ENCODE measurements around the gene KIF13A.

DNA sequence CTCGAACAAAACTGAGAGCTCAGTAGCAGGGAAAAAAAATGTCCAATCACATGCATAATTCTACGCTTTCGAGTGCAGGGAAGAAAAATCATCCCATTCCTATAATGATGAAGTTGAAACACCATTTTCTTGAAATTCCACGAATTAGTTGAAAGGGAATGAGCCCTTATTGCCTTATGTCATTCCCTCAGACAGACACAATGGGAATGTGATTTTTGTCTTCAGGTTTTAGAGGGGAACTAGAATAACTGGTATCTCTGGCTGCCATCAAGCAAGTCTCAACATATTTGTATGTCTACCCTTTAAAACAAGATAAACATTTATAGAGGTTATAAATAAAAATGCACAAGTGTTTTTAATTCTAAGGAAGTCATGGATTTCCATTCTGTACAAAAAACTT, 87.9 kb downstream of the KIF13A start:
- TF ChIP-seq, protein P1, sequence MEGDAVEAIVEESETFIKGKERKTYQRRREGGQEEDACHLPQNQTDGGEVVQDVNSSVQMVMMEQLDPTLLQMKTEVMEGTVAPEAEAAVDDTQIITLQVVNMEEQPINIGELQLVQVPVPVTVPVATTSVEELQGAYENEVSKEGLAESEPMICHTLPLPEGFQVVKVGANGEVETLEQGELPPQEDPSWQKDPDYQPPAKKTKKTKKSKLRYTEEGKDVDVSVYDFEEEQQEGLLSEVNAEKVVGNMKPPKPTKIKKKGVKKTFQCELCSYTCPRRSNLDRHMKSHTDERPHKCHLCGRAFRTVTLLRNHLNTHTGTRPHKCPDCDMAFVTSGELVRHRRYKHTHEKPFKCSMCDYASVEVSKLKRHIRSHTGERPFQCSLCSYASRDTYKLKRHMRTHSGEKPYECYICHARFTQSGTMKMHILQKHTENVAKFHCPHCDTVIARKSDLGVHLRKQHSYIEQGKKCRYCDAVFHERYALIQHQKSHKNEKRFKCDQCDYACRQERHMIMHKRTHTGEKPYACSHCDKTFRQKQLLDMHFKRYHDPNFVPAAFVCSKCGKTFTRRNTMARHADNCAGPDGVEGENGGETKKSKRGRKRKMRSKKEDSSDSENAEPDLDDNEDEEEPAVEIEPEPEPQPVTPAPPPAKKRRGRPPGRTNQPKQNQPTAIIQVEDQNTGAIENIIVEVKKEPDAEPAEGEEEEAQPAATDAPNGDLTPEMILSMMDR (conservative IDR thresholded peaks at IDR 0.05): no peak
- no peak for TF ChIP-seq EZH2 (IDR thresholded peaks at IDR 0.05; ENCODE audit: low read depth)
